ENCODE measurements around the gene SMIM20. TPM values are rescaled to one million over a fixed set of nuclear protein-coding genes. Genes with fewer than 3 reads are reported as not detected.
A peak's percentile ranks its signal among the peaks of the same experiment; 100 is the strongest.

SMIM20 gene
- total and polyA plus RNA-seq, 2 experiments from 2014 or later: 56.6 to 82.9 TPM

GRCh38 chr4:25949994-25950393, 36.0 kb downstream of the SMIM20 start:
- DNase-seq (ENCODE audit: low spot score) (no peak), ATAC-seq (no peak)
- Mint-ChIP-seq H3K27me3 (ENCODE audit: insufficient read depth, low read depth, poor library complexity) (peaks cover 15% of the 10 kb centered on the region), H3K9me3 (no peaks in the 10 kb centered on the region), H3K4me3 (no peak overlapping the region), H3K4me1 (peaks cover 44% of the 10 kb centered on the region), H3K27ac (no peak overlapping the region), H3K36me3 (ENCODE audit: low read depth) (no peaks in the 10 kb centered on the region)
- Histone ChIP-seq H3K36me3 (ENCODE audit: insufficient read depth) (no peaks in the 10 kb centered on the region), H3K79me2 (replicated peaks; ENCODE audit: insufficient read depth) (no peaks in the 10 kb centered on the region), H3K4me1 (ENCODE audit: insufficient read depth) (peaks cover 25% of the 10 kb centered on the region), H3K27me3 (ENCODE audit: insufficient read depth) (no peaks in the 10 kb centered on the region), H3K9me2 (ENCODE audit: insufficient read depth) (no peaks in the 10 kb centered on the region), H3F3A (replicated peaks; ENCODE audit: low read depth) (no peaks in the 10 kb centered on the region), H3K27ac (ENCODE audit: low read depth) (no peak overlapping the region), H3K4me3 (no peak overlapping the region), H2AFZ (peak overlapping the region; percentile 21; the same call in 1 of the 2 replicates), H4K20me1 (replicated peaks; ENCODE audit: insufficient read depth) (no peaks in the 10 kb centered on the region), H3K4me2 (no peak overlapping the region)
- TF ChIP-seq POLR2AphosphoS5 (IDR thresholded peaks at IDR 0.05; ENCODE audit: low read depth): no peak

- DNase-seq (ENCODE audit: low spot score) (peak; percentile 27), ATAC-seq (0 out of 3 replicates have a peak, but pooled peaks have one; percentile 14)
- Mint-ChIP-seq H3K9me3 (no peaks in the 10 kb centered on the region), H3K4me3 (no peak overlapping the region; the same call in 2 of the 3 replicates), H3K36me3 (ENCODE audit: low read depth) (no peaks in the 10 kb centered on the region), H3K27me3 (ENCODE audit: insufficient read depth, low read depth, poor library complexity) (peaks cover 15% of the 10 kb centered on the region), H3K4me1 (peaks cover 52% of the 10 kb centered on the region), H3K27ac (no peak overlapping the region)
- H3K27ac ChIP-seq (ENCODE audit: low read depth): no peak overlapping the region
- H3K9me2 ChIP-seq (ENCODE audit: insufficient read depth): no peaks in the 10 kb centered on the region
- H3K36me3 ChIP-seq (ENCODE audit: insufficient read depth): no peaks in the 10 kb centered on the region
- no peak overlapping the region for H3K4me3 ChIP-seq
- H4K20me1 ChIP-seq (replicated peaks; ENCODE audit: insufficient read depth): no peaks in the 10 kb centered on the region
- H3K4me2 ChIP-seq: no peak overlapping the region
- H3F3A ChIP-seq (replicated peaks; ENCODE audit: low read depth): no peaks in the 10 kb centered on the region
- no peaks in the 10 kb centered on the region for H3K27me3 ChIP-seq (ENCODE audit: insufficient read depth)
- H3K4me1 ChIP-seq (ENCODE audit: insufficient read depth): peaks cover 32% of the 10 kb centered on the region
- H3K79me2 ChIP-seq (replicated peaks; ENCODE audit: insufficient read depth): no peaks in the 10 kb centered on the region
- peak overlapping the region; percentile 19; the same call in 1 of the 2 replicates for H2AFZ ChIP-seq
- TF ChIP-seq POLR2AphosphoS5 (IDR thresholded peaks at IDR 0.05; ENCODE audit: low read depth) (no peak), STAT1 (IDR thresholded peaks at IDR 0.05; ENCODE audit: unreplicated experiment) (no peak), CREB1 (CRISPR knock-in tag; IDR thresholded peaks at IDR 0.05; ENCODE audit: low read depth) (no peak), EZH2 (IDR thresholded peaks at IDR 0.05; ENCODE audit: low read depth, unreplicated experiment) (no peak), ZNF331 (CRISPR knock-in tag; IDR thresholded peaks at IDR 0.05; ENCODE audit: low read depth) (no peak)
- TF ChIP-seq, protein P1, sequence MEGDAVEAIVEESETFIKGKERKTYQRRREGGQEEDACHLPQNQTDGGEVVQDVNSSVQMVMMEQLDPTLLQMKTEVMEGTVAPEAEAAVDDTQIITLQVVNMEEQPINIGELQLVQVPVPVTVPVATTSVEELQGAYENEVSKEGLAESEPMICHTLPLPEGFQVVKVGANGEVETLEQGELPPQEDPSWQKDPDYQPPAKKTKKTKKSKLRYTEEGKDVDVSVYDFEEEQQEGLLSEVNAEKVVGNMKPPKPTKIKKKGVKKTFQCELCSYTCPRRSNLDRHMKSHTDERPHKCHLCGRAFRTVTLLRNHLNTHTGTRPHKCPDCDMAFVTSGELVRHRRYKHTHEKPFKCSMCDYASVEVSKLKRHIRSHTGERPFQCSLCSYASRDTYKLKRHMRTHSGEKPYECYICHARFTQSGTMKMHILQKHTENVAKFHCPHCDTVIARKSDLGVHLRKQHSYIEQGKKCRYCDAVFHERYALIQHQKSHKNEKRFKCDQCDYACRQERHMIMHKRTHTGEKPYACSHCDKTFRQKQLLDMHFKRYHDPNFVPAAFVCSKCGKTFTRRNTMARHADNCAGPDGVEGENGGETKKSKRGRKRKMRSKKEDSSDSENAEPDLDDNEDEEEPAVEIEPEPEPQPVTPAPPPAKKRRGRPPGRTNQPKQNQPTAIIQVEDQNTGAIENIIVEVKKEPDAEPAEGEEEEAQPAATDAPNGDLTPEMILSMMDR (conservative IDR thresholded peaks at IDR 0.05; ENCODE audit: low read depth in 2 of 2): no peak
- TF ChIP-seq, protein P2, sequence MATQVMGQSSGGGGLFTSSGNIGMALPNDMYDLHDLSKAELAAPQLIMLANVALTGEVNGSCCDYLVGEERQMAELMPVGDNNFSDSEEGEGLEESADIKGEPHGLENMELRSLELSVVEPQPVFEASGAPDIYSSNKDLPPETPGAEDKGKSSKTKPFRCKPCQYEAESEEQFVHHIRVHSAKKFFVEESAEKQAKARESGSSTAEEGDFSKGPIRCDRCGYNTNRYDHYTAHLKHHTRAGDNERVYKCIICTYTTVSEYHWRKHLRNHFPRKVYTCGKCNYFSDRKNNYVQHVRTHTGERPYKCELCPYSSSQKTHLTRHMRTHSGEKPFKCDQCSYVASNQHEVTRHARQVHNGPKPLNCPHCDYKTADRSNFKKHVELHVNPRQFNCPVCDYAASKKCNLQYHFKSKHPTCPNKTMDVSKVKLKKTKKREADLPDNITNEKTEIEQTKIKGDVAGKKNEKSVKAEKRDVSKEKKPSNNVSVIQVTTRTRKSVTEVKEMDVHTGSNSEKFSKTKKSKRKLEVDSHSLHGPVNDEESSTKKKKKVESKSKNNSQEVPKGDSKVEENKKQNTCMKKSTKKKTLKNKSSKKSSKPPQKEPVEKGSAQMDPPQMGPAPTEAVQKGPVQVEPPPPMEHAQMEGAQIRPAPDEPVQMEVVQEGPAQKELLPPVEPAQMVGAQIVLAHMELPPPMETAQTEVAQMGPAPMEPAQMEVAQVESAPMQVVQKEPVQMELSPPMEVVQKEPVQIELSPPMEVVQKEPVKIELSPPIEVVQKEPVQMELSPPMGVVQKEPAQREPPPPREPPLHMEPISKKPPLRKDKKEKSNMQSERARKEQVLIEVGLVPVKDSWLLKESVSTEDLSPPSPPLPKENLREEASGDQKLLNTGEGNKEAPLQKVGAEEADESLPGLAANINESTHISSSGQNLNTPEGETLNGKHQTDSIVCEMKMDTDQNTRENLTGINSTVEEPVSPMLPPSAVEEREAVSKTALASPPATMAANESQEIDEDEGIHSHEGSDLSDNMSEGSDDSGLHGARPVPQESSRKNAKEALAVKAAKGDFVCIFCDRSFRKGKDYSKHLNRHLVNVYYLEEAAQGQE (IDR thresholded peaks at IDR 0.05; ENCODE audit: unreplicated experiment): no peak
- TF ChIP-seq, protein P3, sequence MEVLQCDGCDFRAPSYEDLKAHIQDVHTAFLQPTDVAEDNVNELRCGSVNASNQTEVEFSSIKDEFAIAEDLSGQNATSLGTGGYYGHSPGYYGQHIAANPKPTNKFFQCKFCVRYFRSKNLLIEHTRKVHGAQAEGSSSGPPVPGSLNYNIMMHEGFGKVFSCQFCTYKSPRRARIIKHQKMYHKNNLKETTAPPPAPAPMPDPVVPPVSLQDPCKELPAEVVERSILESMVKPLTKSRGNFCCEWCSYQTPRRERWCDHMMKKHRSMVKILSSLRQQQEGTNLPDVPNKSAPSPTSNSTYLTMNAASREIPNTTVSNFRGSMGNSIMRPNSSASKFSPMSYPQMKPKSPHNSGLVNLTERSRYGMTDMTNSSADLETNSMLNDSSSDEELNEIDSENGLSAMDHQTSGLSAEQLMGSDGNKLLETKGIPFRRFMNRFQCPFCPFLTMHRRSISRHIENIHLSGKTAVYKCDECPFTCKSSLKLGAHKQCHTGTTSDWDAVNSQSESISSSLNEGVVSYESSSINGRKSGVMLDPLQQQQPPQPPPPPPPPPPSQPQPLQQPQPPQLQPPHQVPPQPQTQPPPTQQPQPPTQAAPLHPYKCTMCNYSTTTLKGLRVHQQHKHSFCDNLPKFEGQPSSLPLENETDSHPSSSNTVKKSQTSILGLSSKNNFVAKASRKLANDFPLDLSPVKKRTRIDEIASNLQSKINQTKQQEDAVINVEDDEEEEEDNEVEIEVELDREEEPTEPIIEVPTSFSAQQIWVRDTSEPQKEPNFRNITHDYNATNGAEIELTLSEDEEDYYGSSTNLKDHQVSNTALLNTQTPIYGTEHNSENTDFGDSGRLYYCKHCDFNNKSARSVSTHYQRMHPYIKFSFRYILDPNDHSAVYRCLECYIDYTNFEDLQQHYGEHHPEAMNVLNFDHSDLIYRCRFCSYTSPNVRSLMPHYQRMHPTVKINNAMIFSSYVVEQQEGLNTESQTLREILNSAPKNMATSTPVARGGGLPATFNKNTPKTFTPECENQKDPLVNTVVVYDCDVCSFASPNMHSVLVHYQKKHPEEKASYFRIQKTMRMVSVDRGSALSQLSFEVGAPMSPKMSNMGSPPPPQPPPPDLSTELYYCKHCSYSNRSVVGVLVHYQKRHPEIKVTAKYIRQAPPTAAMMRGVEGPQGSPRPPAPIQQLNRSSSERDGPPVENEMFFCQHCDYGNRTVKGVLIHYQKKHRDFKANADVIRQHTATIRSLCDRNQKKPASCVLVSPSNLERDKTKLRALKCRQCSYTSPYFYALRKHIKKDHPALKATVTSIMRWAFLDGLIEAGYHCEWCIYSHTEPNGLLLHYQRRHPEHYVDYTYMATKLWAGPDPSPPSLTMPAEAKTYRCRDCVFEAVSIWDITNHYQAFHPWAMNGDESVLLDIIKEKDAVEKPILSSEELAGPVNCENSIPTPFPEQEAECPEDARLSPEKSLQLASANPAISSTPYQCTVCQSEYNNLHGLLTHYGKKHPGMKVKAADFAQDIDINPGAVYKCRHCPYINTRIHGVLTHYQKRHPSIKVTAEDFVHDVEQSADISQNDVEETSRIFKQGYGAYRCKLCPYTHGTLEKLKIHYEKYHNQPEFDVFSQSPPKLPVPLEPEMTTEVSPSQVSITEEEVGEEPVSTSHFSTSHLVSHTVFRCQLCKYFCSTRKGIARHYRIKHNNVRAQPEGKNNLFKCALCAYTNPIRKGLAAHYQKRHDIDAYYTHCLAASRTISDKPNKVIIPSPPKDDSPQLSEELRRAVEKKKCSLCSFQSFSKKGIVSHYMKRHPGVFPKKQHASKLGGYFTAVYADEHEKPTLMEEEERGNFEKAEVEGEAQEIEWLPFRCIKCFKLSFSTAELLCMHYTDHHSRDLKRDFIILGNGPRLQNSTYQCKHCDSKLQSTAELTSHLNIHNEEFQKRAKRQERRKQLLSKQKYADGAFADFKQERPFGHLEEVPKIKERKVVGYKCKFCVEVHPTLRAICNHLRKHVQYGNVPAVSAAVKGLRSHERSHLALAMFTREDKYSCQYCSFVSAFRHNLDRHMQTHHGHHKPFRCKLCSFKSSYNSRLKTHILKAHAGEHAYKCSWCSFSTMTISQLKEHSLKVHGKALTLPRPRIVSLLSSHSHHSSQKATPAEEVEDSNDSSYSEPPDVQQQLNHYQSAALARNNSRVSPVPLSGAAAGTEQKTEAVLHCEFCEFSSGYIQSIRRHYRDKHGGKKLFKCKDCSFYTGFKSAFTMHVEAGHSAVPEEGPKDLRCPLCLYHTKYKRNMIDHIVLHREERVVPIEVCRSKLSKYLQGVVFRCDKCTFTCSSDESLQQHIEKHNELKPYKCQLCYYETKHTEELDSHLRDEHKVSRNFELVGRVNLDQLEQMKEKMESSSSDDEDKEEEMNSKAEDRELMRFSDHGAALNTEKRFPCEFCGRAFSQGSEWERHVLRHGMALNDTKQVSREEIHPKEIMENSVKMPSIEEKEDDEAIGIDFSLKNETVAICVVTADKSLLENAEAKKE (CRISPR knock-in tag; IDR thresholded peaks at IDR 0.05): no peak
Observed at GRCh38 chr4:25950461-25951389, 36.7 kb downstream of the SMIM20 start.

Data from GM23338 (cell line).